Loucy (cell line): ENCODE data around the gene ALPK1.

Source experiments
- H2AFZ ChIP-seq: fragments of 200-600 bp; sonication (generic); 2 replicates; pipeline ENCODE4 v1.6.0; 2016; ENCODE audit warnings: antibody characterized with exemption, mild to moderate bottlenecking, low read length, moderate library complexity
- H3F3A ChIP-seq: fragments of 200-600 bp; 2 replicates; pipeline ENCODE4 v1.6.0; 2016; ENCODE audit warnings: antibody characterized with exemption, low read depth, mild to moderate bottlenecking
- H3K27me3 ChIP-seq: fragments of 200-600 bp; sonication (generic); 2 replicates; pipeline ENCODE4 v1.6.1; 2014; ENCODE audit warnings: low read length, mild to moderate bottlenecking; ENCODE audit not compliant: insufficient read depth, poor library complexity, severe bottlenecking
- H3K36me3 ChIP-seq: fragments of 200-600 bp; sonication (generic); 2 replicates; pipeline ENCODE4 v1.6.1; 2016; ENCODE audit warnings: low read length; ENCODE audit not compliant: insufficient read depth
- H3K4me1 ChIP-seq: fragments of 200-600 bp; sonication (generic); 2 replicates; pipeline ENCODE4 v1.5.1; 2014; ENCODE audit warnings: low read length, mild to moderate bottlenecking; ENCODE audit not compliant: insufficient read depth, poor library complexity, severe bottlenecking
- H3K4me2 ChIP-seq: fragments of 200-600 bp; sonication (generic); 2 replicates; pipeline ENCODE4 v1.6.0; 2014; ENCODE audit warnings: antibody characterized with exemption, low read length, low read depth, mild to moderate bottlenecking; ENCODE audit not compliant: poor library complexity, severe bottlenecking
- H3K4me3 ChIP-seq: fragments of 200-600 bp; sonication (generic); 2 replicates; pipeline ENCODE4 v1.5.1; 2014; ENCODE audit warnings: low read length, mild to moderate bottlenecking, mixed read lengths; ENCODE audit not compliant: poor library complexity, severe bottlenecking
- H3K79me2 ChIP-seq: fragments of 200-600 bp; sonication (generic); 2 replicates; pipeline ENCODE4 v1.6.1; 2014; ENCODE audit warnings: low read length; ENCODE audit not compliant: insufficient read depth
- H3K9ac ChIP-seq: fragments of 200-600 bp; sonication (generic); 2 replicates; pipeline ENCODE4 v1.6.0; 2014; ENCODE audit warnings: mild to moderate bottlenecking, low read depth, low read length, moderate library complexity; ENCODE audit not compliant: poor library complexity, severe bottlenecking
- H3K9me2 ChIP-seq: fragments of 200-600 bp; sonication (generic); replicated peaks from 2 replicates; pipeline ENCODE4 v1.6.1; 2016; ENCODE audit warnings: low read depth, low read length, mixed read lengths
- H3K9me3 ChIP-seq: fragments of 200-600 bp; sonication (generic); 2 replicates; pipeline ENCODE4 v1.6.1; 2014; ENCODE audit warnings: mild to moderate bottlenecking, antibody characterized with exemption, low read length, low read depth; ENCODE audit not compliant: insufficient read depth
- H4K20me1 ChIP-seq: fragments of 200-600 bp; sonication (generic); 2 replicates; pipeline ENCODE4 v1.6.0; 2014; ENCODE audit warnings: antibody characterized with exemption, low read length, mild to moderate bottlenecking; ENCODE audit not compliant: insufficient read depth, poor library complexity, severe bottlenecking
- EZH2phosphoT487 ChIP-seq: fragments of 200-600 bp; IDR thresholded peaks from 2 replicates; pipeline ENCODE4 v1.6.1; 2018; ENCODE audit warnings: antibody characterized with exemption, mild to moderate bottlenecking, moderate library complexity, borderline replicate concordance
- TF ChIP-seq, protein P1 (sequence below): fragments of 200-600 bp; sonication (generic); conservative IDR thresholded peaks from 2 replicates; pipeline ENCODE4 v1.5.1; 2014; ENCODE audit warnings: mild to moderate bottlenecking, antibody characterized with exemption, low read length

ALPK1 gene

DNA sequence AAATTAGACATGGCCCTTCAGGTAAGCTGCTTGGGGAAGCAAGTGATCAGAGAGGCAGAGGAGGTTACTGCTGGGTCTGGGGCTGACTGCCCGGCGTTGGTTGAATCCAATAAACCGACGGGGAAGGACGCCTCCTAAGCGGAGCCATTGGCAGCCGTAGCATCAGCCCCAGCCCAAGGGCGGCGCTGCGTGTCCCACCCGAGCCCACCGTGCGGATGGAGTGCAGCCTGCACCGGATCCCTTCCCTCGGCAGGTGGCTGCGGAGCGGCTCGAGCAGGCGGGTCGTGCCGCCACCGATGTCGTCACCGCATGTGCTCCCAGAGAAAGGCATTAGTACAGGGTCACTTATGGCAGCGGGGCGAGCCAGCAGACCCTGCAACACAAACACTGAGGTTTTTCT lies 82.1 kb downstream of the ALPK1 start:
- Histone ChIP-seq H3K4me3 (no peak overlapping the region), H4K20me1 (no peaks in the 10 kb centered on the region), H2AFZ (no peak overlapping the region), H3K9me2 (no peaks in the 10 kb centered on the region), H3K4me2 (no peak overlapping the region), H3K9ac (no peak overlapping the region), H3F3A (no peaks in the 10 kb centered on the region), H3K79me2 (no peaks in the 10 kb centered on the region), H3K27me3 (no peaks in the 10 kb centered on the region), H3K9me3 (peaks cover 5% of the 10 kb centered on the region; the same call in 1 of the 2 replicates), H3K36me3 (peaks cover 4% of the 10 kb centered on the region; the same call in 1 of the 2 replicates), H3K4me1 (no peaks in the 10 kb centered on the region)
- TF ChIP-seq, protein P1, sequence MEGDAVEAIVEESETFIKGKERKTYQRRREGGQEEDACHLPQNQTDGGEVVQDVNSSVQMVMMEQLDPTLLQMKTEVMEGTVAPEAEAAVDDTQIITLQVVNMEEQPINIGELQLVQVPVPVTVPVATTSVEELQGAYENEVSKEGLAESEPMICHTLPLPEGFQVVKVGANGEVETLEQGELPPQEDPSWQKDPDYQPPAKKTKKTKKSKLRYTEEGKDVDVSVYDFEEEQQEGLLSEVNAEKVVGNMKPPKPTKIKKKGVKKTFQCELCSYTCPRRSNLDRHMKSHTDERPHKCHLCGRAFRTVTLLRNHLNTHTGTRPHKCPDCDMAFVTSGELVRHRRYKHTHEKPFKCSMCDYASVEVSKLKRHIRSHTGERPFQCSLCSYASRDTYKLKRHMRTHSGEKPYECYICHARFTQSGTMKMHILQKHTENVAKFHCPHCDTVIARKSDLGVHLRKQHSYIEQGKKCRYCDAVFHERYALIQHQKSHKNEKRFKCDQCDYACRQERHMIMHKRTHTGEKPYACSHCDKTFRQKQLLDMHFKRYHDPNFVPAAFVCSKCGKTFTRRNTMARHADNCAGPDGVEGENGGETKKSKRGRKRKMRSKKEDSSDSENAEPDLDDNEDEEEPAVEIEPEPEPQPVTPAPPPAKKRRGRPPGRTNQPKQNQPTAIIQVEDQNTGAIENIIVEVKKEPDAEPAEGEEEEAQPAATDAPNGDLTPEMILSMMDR: no peak
- no peak for TF ChIP-seq EZH2phosphoT487

DNA sequence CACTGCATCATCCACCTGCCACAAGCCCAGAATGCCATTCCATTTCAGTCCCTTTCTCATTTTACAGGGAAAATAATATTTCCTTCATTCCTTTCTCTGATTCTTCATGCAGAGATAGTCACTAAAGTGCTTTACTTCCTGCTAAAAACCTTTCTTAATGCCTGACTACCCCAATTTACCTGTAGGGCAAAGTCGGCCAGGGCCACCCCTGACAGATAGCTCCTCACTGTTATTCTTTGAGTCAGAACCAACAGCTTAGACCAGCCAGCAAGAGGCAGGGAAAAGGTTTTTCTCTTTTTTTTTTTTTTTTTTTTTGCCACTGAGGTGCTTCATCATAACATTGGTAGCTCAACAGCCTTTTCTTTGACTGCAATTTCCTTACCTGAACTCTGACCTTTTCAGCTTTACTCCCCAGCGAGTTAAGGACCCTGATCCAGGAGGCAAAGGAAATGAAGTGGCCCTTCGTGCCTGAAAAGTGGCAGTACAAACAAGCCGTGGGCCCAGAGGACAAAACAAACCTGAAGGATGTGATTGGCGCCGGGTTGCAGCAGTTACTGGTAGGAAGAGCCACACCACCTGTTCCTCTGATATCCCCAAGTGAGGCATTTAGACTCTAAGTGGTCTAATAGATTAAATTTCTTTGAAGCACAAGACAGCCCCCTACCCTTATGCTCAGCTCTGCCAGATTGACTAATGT lies 85.0 kb downstream of the ALPK1 start:
- Histone ChIP-seq H4K20me1 (no peaks in the 10 kb centered on the region), H3K27me3 (no peaks in the 10 kb centered on the region), H3K4me3 (no peak overlapping the region), H3F3A (no peaks in the 10 kb centered on the region), H3K4me2 (no peak overlapping the region), H3K9ac (no peak overlapping the region), H3K36me3 (peaks cover 4% of the 10 kb centered on the region; the same call in 1 of the 2 replicates), H3K9me3 (no peaks in the 10 kb centered on the region), H3K4me1 (no peaks in the 10 kb centered on the region), H3K9me2 (no peaks in the 10 kb centered on the region), H2AFZ (no peak overlapping the region), H3K79me2 (no peaks in the 10 kb centered on the region)
- TF ChIP-seq EZH2phosphoT487: no peak
- TF ChIP-seq, protein P1: no peak

DNA sequence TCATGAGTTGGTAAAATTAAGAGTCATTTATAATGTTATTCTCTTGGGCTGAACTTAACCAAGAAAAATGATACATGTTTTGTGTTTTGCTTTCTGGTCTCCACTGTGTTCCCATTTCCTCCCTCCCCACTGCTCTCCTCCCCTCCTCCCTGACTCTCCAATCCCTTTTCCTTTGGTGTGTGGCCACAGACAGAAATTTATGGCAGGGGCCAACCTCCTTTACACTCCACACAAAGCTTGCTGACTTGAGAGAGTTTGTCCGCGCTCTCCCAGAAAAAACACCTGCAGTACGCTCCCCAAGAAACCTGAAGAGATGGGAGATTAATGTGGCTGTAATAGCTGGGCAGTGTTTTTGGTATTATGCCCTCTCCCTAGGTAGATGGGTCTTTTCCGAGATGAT lies 88.9 kb downstream of the ALPK1 start:
- H3K4me1 ChIP-seq: no peaks in the 10 kb centered on the region
- no peaks in the 10 kb centered on the region for H3K9me3 ChIP-seq
- H3K4me3 ChIP-seq: no peak overlapping the region
- H4K20me1 ChIP-seq: no peaks in the 10 kb centered on the region
- H3F3A ChIP-seq: no peaks in the 10 kb centered on the region
- H3K9ac ChIP-seq: no peak overlapping the region
- H3K36me3 ChIP-seq: peaks cover 4% of the 10 kb centered on the region; the same call in 1 of the 2 replicates
- H3K27me3 ChIP-seq: no peaks in the 10 kb centered on the region
- no peaks in the 10 kb centered on the region for H3K9me2 ChIP-seq
- no peak overlapping the region for H2AFZ ChIP-seq
- no peak overlapping the region for H3K4me2 ChIP-seq
- H3K79me2 ChIP-seq: no peaks in the 10 kb centered on the region
- no peak for TF ChIP-seq EZH2phosphoT487
- TF ChIP-seq, protein P1: no peak
